ENCODE results near the gene UGT2B10. TPM values are rescaled to one million over a fixed set of nuclear protein-coding genes. Genes with fewer than 3 reads are reported as not detected.

Gene UGT2B10
- total and polyA plus RNA-seq, 9 of the 15 experiments (the other 6 are each of a cell fraction or from before 2014, with no cell fraction given): 0.18 TPM; not detected in 8

- no peaks in the 10 kb centered on the region for H3K9me1 ChIP-seq (ENCODE audit: control insufficient read depth, insufficient read depth, low read length)
- in situ Hi-C loops (cut with MboI) (no loop called here), intact Hi-C loops (cut with micrococcal nuclease) (no loop called here)
- H2AFZ ChIP-seq (ENCODE audit: low read depth, low read length): no peak overlapping the region; the same call in 1 of the 2 replicates
- no TSS peak for BruUV-seq (replicated peaks)
- ATAC-seq: no peak
- WGBS (ENCODE audit: insufficient coverage, low coverage, missing lambda C conversion rate): 2% methylated on average over 3 of the region's 3 CpGs
- CTCF ChIA-PET (ENCODE audit: low intra/inter-chr PET ratio): no interaction called here
- POLR2A ChIA-PET: no interaction called here
- H3K79me2 ChIP-seq (ENCODE audit: control insufficient read depth, insufficient read depth, low read length): no peaks in the 10 kb centered on the region
- H3K4me1 ChIP-seq (replicated peaks in 1 of 2; ENCODE audit: control insufficient read depth in 2 of 2, insufficient read depth in 2 of 2, low read length in 2 of 2): peaks cover 0 to 1% of the 10 kb centered on the region in 2 experiments; a peak in 2 of 5 replicates
- no peaks in the 10 kb centered on the region for H3K36me3 ChIP-seq (ENCODE audit: control insufficient read depth, insufficient read depth, low read length)
- no peak overlapping the region for H3K4me2 ChIP-seq (ENCODE audit: insufficient read depth, low read length)
- FAIRE-seq: no peak
- no peak overlapping the region for H3K4me3 ChIP-seq
- no peaks in the 10 kb centered on the region for H3K9me3 ChIP-seq (replicated peaks; ENCODE audit: control insufficient read depth, insufficient read depth, low read depth, low read length)
- H3K9ac ChIP-seq (ENCODE audit: insufficient read depth in 1 of 2, low read depth in 2 of 2, low read length in 2 of 2): no peak overlapping the region
- no peak for DNase-seq (ENCODE audit: extremely low read depth in 1 of 4, low spot score in 3 of 4)
- no peaks in the 10 kb centered on the region for H4K20me1 ChIP-seq (replicated peaks; ENCODE audit: control insufficient read depth, insufficient read depth, low read length)
- H3K27me3 ChIP-seq (ENCODE audit: control insufficient read depth in 2 of 2, insufficient read depth in 2 of 2, low read length in 2 of 2): no peaks in the 10 kb centered on the region
- H3K27ac ChIP-seq (ENCODE audit: extremely low read depth, low read depth, low read length): no peak overlapping the region
- no peak for TF ChIP-seq TGIF2 (CRISPR knock-in tag; IDR thresholded peaks at IDR 0.05)
- no peak for TF ChIP-seq PHTF2 (CRISPR knock-in tag; IDR thresholded peaks at IDR 0.05)
- TF ChIP-seq RERE (CRISPR knock-in tag; IDR thresholded peaks at IDR 0.05; ENCODE audit: borderline replicate concordance): no peak
- no peak for TF ChIP-seq ZBTB17 (CRISPR knock-in tag; IDR thresholded peaks at IDR 0.05)
- no peak for TF ChIP-seq DDX20 (tag; IDR thresholded peaks at IDR 0.05; ENCODE audit: low read depth)
- no peak for TF ChIP-seq JUN (IDR thresholded peaks at IDR 0.05; ENCODE audit: borderline replicate concordance, low read depth, low read length)
- no peak for TF ChIP-seq JUN (CRISPR knock-in tag; IDR thresholded peaks at IDR 0.05; ENCODE audit: borderline replicate concordance)
- no peak for TF ChIP-seq ZNF143 (CRISPR knock-in tag; IDR thresholded peaks at IDR 0.05)
- TF ChIP-seq CREB1 (IDR thresholded peaks at IDR 0.05): no peak
- TF ChIP-seq CREB1 (CRISPR knock-in tag; IDR thresholded peaks at IDR 0.05): no peak
- no peak for TF ChIP-seq TAF15 (IDR thresholded peaks at IDR 0.05; ENCODE audit: low read depth, low read length)
- TF ChIP-seq MECOM (CRISPR knock-in tag; IDR thresholded peaks at IDR 0.05): no peak
- TF ChIP-seq SOX6 (IDR thresholded peaks at IDR 0.05): no peak
Measured at GRCh38 chr4:68797618-68798017, 18.2 kb upstream of the UGT2B10 start.
